Activated T-helper 1 cell treated with anti-CD3 and anti-CD28 coated beads, Interleukin-12 subunit alpha, Interleukin-12 subunit beta, Interleukin-2, Interleukin-4 antibody, amounts not matched to agents 30 ng/mL and 10 ng/mL and 1 ng/mL, durations not matched to agents 14 hours and 24 hours and 36 hours (primary cell): Measurements from ENCODE around the gene AGTPBP1. TPM values are rescaled to one million over a fixed set of nuclear protein-coding genes. Genes with fewer than 3 reads are reported as not detected.

ENCODE experiments used
- DNase-seq: peaks from one replicate; pipeline ENCODE4 v3.0.0; 2021; ENCODE audit warnings: low spot score
- H3K27ac Mint-ChIP-seq: one replicate; pipeline ENCODE4 v1.8.0; 2021; ENCODE audit warnings: mild to moderate bottlenecking, mixed read lengths
- H3K27me3 Mint-ChIP-seq: one replicate; pipeline ENCODE4 v1.8.0; 2022; ENCODE audit warnings: mild to moderate bottlenecking, moderate library complexity, mixed read lengths; ENCODE audit not compliant: insufficient read depth
- H3K36me3 Mint-ChIP-seq: one replicate; pipeline ENCODE4 v1.8.0; 2021; ENCODE audit warnings: low read depth, mixed read lengths
- H3K4me1 Mint-ChIP-seq: one replicate; pipeline ENCODE4 v1.8.0; 2021; ENCODE audit warnings: low read depth, mixed read lengths
- H3K4me3 Mint-ChIP-seq: one replicate; pipeline ENCODE4 v1.8.0; 2021; ENCODE audit warnings: mild to moderate bottlenecking, moderate library complexity, mixed read lengths
- H3K9me3 Mint-ChIP-seq: one replicate; pipeline ENCODE4 v1.8.0; 2021; ENCODE audit warnings: mixed read lengths
- intact Hi-C: fragments of 100-400 bp; cut with micrococcal nuclease; formaldehyde crosslinking; loops from one replicate; pipeline ENCODE4 v1.15.1; 2024
- total RNA-seq: library from RNA; stranded (reverse); gene quantifications from 2 replicates; pipeline ENCODE4 v1.2.3, GENCODE V29; 2022

Gene AGTPBP1
- total RNA-seq, 1 donor from 2014 or later, result 23.5 TPM

GRCh38 chr9:85647571-85647970, 94.2 kb downstream of the AGTPBP1 start:
- Mint-ChIP-seq H3K27me3 (no peaks in the 10 kb centered on the region), H3K9me3 (no peaks in the 10 kb centered on the region), H3K4me1 (no peaks in the 10 kb centered on the region), H3K27ac (no peak overlapping the region), H3K4me3 (no peak overlapping the region), H3K36me3 (peaks cover 3% of the 10 kb centered on the region)
- intact Hi-C loops, result no loop called here
- no peak for DNase-seq

- DNase-seq, result no peak
- H3K36me3 Mint-ChIP-seq, result peaks cover 4% of the 10 kb centered on the region
- no peaks in the 10 kb centered on the region for H3K9me3 Mint-ChIP-seq
- intact Hi-C loops, result no loop called here
- no peaks in the 10 kb centered on the region for H3K4me1 Mint-ChIP-seq
- H3K27me3 Mint-ChIP-seq, result no peaks in the 10 kb centered on the region
- H3K4me3 Mint-ChIP-seq, result no peak overlapping the region
- H3K27ac Mint-ChIP-seq, result no peak overlapping the region
Observed at GRCh38 chr9:85645909-85646627, 95.7 kb downstream of the AGTPBP1 start.

- Mint-ChIP-seq H3K4me3 (no peak overlapping the region), H3K36me3 (peaks cover 7% of the 10 kb centered on the region), H3K27me3 (no peaks in the 10 kb centered on the region), H3K27ac (no peak overlapping the region), H3K4me1 (no peaks in the 10 kb centered on the region), H3K9me3 (no peaks in the 10 kb centered on the region)
- DNase-seq, result no peak
- intact Hi-C loops, result no loop called here
Observed at GRCh38 chr9:85640425-85640824, 101.3 kb downstream of the AGTPBP1 start.

GRCh38 chr9:85639675-85640186, 102.0 kb downstream of the AGTPBP1 start:
- H3K9me3 Mint-ChIP-seq, result no peaks in the 10 kb centered on the region
- intact Hi-C loops, result no loop called here
- H3K27ac Mint-ChIP-seq, result no peak overlapping the region
- H3K4me1 Mint-ChIP-seq, result no peaks in the 10 kb centered on the region
- no peak overlapping the region for H3K4me3 Mint-ChIP-seq
- H3K27me3 Mint-ChIP-seq, result no peaks in the 10 kb centered on the region
- no peak for DNase-seq
- H3K36me3 Mint-ChIP-seq, result peaks cover 7% of the 10 kb centered on the region

GRCh38 chr9:85631809-85632208, 109.9 kb downstream of the AGTPBP1 start:
- H3K4me1 Mint-ChIP-seq, result no peaks in the 10 kb centered on the region
- H3K36me3 Mint-ChIP-seq, result peaks cover 4% of the 10 kb centered on the region
- intact Hi-C loops, result no loop called here

GRCh38 chr9:85630676-85631075, 111.1 kb downstream of the AGTPBP1 start:
- H3K27me3 Mint-ChIP-seq, result no peaks in the 10 kb centered on the region
- H3K4me1 Mint-ChIP-seq, result no peaks in the 10 kb centered on the region
- H3K9me3 Mint-ChIP-seq, result no peaks in the 10 kb centered on the region
- DNase-seq, result no peak
- peaks cover 4% of the 10 kb centered on the region for H3K36me3 Mint-ChIP-seq
- intact Hi-C loops, result no loop called here
- H3K4me3 Mint-ChIP-seq, result no peak overlapping the region
- no peak overlapping the region for H3K27ac Mint-ChIP-seq

More at GRCh38 chr9:85631809-85632208, 109.9 kb downstream of the AGTPBP1 start:
- Mint-ChIP-seq H3K9me3 (no peaks in the 10 kb centered on the region), H3K27ac (no peak overlapping the region), H3K27me3 (no peaks in the 10 kb centered on the region), H3K4me3 (no peak overlapping the region)
- no peak for DNase-seq

GRCh38 chr9:85617141-85617670, 124.5 kb downstream of the AGTPBP1 start:
- no peaks in the 10 kb centered on the region for H3K27me3 Mint-ChIP-seq
- intact Hi-C loops, result no loop called here
- H3K4me3 Mint-ChIP-seq, result no peak overlapping the region

GRCh38 chr9:85615792-85616191, 126.0 kb downstream of the AGTPBP1 start:
- Mint-ChIP-seq H3K36me3 (peaks cover 2% of the 10 kb centered on the region), H3K27me3 (no peaks in the 10 kb centered on the region), H3K27ac (no peak overlapping the region), H3K4me3 (no peak overlapping the region), H3K9me3 (no peaks in the 10 kb centered on the region), H3K4me1 (no peaks in the 10 kb centered on the region)
- DNase-seq, result no peak
- intact Hi-C loops, result no loop called here

More at GRCh38 chr9:85617141-85617670, 124.5 kb downstream of the AGTPBP1 start:
- peaks cover 2% of the 10 kb centered on the region for H3K36me3 Mint-ChIP-seq
- no peak for DNase-seq
- no peaks in the 10 kb centered on the region for H3K9me3 Mint-ChIP-seq
- no peaks in the 10 kb centered on the region for H3K4me1 Mint-ChIP-seq
- no peak overlapping the region for H3K27ac Mint-ChIP-seq

- DNase-seq, result peak; percentile 22
- H3K27ac Mint-ChIP-seq, result no peak overlapping the region
- intact Hi-C loops, result loop anchor here (1.0 kb wide), 2 partner anchors 185 to 1213 kb away; no protein-coding TSS in a partner anchor
- H3K4me1 Mint-ChIP-seq, result peaks cover 10% of the 10 kb centered on the region
- no peaks in the 10 kb centered on the region for H3K36me3 Mint-ChIP-seq
- H3K27me3 Mint-ChIP-seq, result no peaks in the 10 kb centered on the region
- H3K9me3 Mint-ChIP-seq, result no peaks in the 10 kb centered on the region
- H3K4me3 Mint-ChIP-seq, result no peak overlapping the region
Observed at GRCh38 chr9:85610074-85610860, 131.5 kb downstream of the AGTPBP1 start.

- Mint-ChIP-seq H3K4me1 (peaks cover 22% of the 10 kb centered on the region), H3K27ac (no peak overlapping the region), H3K4me3 (no peak overlapping the region), H3K36me3 (peaks cover 16% of the 10 kb centered on the region), H3K27me3 (no peaks in the 10 kb centered on the region), H3K9me3 (no peaks in the 10 kb centered on the region)
- intact Hi-C loops, result no loop called here
- no peak for DNase-seq
Observed at GRCh38 chr9:85605905-85606304, 135.8 kb downstream of the AGTPBP1 start.

GRCh38 chr9:85603936-85604335, 137.8 kb downstream of the AGTPBP1 start:
- Mint-ChIP-seq H3K36me3 (peaks cover 16% of the 10 kb centered on the region), H3K4me3 (no peak overlapping the region), H3K9me3 (no peaks in the 10 kb centered on the region), H3K4me1 (peaks cover 21% of the 10 kb centered on the region), H3K27ac (no peak overlapping the region), H3K27me3 (no peaks in the 10 kb centered on the region)
- DNase-seq, result no peak
- intact Hi-C loops, result no loop called here

- DNase-seq, result no peak
- Mint-ChIP-seq H3K9me3 (no peaks in the 10 kb centered on the region), H3K36me3 (peaks cover 16% of the 10 kb centered on the region), H3K4me3 (no peak overlapping the region), H3K27ac (no peak overlapping the region), H3K27me3 (no peaks in the 10 kb centered on the region), H3K4me1 (peaks cover 21% of the 10 kb centered on the region)
- intact Hi-C loops, result no loop called here
Observed at GRCh38 chr9:85602742-85603141, 139.0 kb downstream of the AGTPBP1 start.
